Skeletal muscle tissue (tissue), 4 donors: Measurements from ENCODE around the gene CDH19. TPM values are rescaled to one million over a fixed set of nuclear protein-coding genes. Genes with fewer than 3 reads are reported as not detected.
"Not testable (repeated sequence)": the region's sequence is repeated elsewhere in the genome, so short reads cannot be mapped to it uniquely, and the experiment has no call there.

Source experiments
- H3K27ac ChIP-seq: one replicate; pipeline ENCODE4 v1.7.0; 2013; ENCODE audit warnings: mild to moderate bottlenecking, low read depth, low read length, inconsistent platforms
- H3K27me3 ChIP-seq, 3 donors: one replicate each; pipeline ENCODE4 v1.7.0; 2013; ENCODE audit warnings: low read length in 3 of 3; ENCODE audit not compliant: control insufficient read depth in 3 of 3, insufficient read depth in 3 of 3
- H3K36me3 ChIP-seq, 3 donors: one replicate each; pipeline ENCODE4 v1.7.0; 2013; ENCODE audit warnings: low read length in 3 of 3; ENCODE audit not compliant: control insufficient read depth in 3 of 3, insufficient read depth in 3 of 3
- H3K4me1 ChIP-seq, 3 donors: one replicate each; pipeline ENCODE4 v1.7.0; 2013; ENCODE audit warnings: low read length in 3 of 3, mild to moderate bottlenecking in 3 of 3; ENCODE audit not compliant: control insufficient read depth in 3 of 3, insufficient read depth in 3 of 3
- H3K4me3 ChIP-seq, 3 donors: one replicate each; pipeline ENCODE4 v1.7.0; 2013; ENCODE audit warnings: low read length in 3 of 3
- H3K9ac ChIP-seq, 3 donors: one replicate each; pipeline ENCODE4 v1.7.0; 2013; ENCODE audit warnings: low read length in 3 of 3, mild to moderate bottlenecking in 3 of 3, moderate library complexity in 2 of 3, low read depth in 1 of 3
- H3K9me3 ChIP-seq, 3 donors: one replicate each; pipeline ENCODE4 v1.7.0; 2013; ENCODE audit warnings: low read length in 3 of 3; ENCODE audit not compliant: control insufficient read depth in 3 of 3
- total RNA-seq: library from RNA; depleted of rRNA; stranded (reverse); fragments of >200 nt; gene quantifications from one replicate; pipeline ENCODE4 v1.2.3, GENCODE V29; 2014
- donor health status: Osteomylitis.

The CDH19 gene
- total RNA-seq, 1 donor from 2014 or later, result 3.1 TPM

- Histone ChIP-seq H3K36me3 (no peaks in the 10 kb centered on the region), H3K4me3 (no peak overlapping the region), H3K27me3 (no peaks in the 10 kb centered on the region), H3K9ac (no peak overlapping the region), H3K9me3 (no peaks in the 10 kb centered on the region), H3K4me1 (no peaks in the 10 kb centered on the region), H3K27ac (no peak overlapping the region)
These were observed 106.5 kb downstream of the CDH19 start for GRCh38 chr18:66497351-66497750.

- H3K9ac ChIP-seq, result no peak overlapping the region
- no peaks in the 10 kb centered on the region for H3K27me3 ChIP-seq
- no peak overlapping the region for H3K27ac ChIP-seq
- no peak overlapping the region for H3K4me3 ChIP-seq
- H3K36me3 ChIP-seq, result no peaks in the 10 kb centered on the region
- H3K9me3 ChIP-seq, result no peaks in the 10 kb centered on the region
- no peaks in the 10 kb centered on the region for H3K4me1 ChIP-seq
These were observed 108.0 kb downstream of the CDH19 start for GRCh38 chr18:66495844-66496243.

GRCh38 chr18:66473882-66474281 lies 130.0 kb downstream of the CDH19 start:
- Histone ChIP-seq H3K4me1 (no peaks in the 10 kb centered on the region), H3K9me3 (no peaks in the 10 kb centered on the region), H3K9ac (no peak overlapping the region), H3K27me3 (no peaks in the 10 kb centered on the region), H3K36me3 (no peaks in the 10 kb centered on the region), H3K4me3 (no peak overlapping the region), H3K27ac (no peak overlapping the region)

GRCh38 chr18:66466184-66466583 lies 137.7 kb downstream of the CDH19 start:
- H3K9me3 ChIP-seq, H3K9ac ChIP-seq, H3K27ac ChIP-seq, H3K4me1 ChIP-seq, H3K27me3 ChIP-seq, H3K36me3 ChIP-seq, H3K4me3 ChIP-seq: not testable (repeated sequence)

GRCh38 chr18:66461344-66461743 lies 142.5 kb downstream of the CDH19 start:
- Histone ChIP-seq H3K9ac (no peak overlapping the region), H3K27ac (no peak overlapping the region), H3K4me3 (no peak overlapping the region), H3K4me1 (no peaks in the 10 kb centered on the region), H3K9me3 (peaks cover 0 to 2% (median 0%) of the 10 kb centered on the region in 3 donors), H3K36me3 (no peaks in the 10 kb centered on the region), H3K27me3 (no peaks in the 10 kb centered on the region)

- Histone ChIP-seq H3K9me3 (peaks cover 0 to 2% (median 0%) of the 10 kb centered on the region in 3 donors), H3K4me1 (no peaks in the 10 kb centered on the region), H3K27me3 (no peaks in the 10 kb centered on the region)
These were observed 146.6 kb downstream of the CDH19 start for GRCh38 chr18:66457245-66457644.

More at GRCh38 chr18:66457245-66457644, 146.6 kb downstream of the CDH19 start:
- H3K27ac ChIP-seq, result no peak overlapping the region
- H3K4me3 ChIP-seq, result no peak overlapping the region
- no peaks in the 10 kb centered on the region for H3K36me3 ChIP-seq
- no peak overlapping the region for H3K9ac ChIP-seq
